GM12873 (cell line): ENCODE results near the gene TTC8.

Experiments used
- TF ChIP-seq, protein P1 (sequence below): IDR thresholded peaks from 2 replicates; pipeline ENCODE4 v1.5.1; 2012; ENCODE audit warnings: low read depth, mild to moderate bottlenecking, moderate library complexity, low read length, control low read depth; ENCODE audit not compliant: insufficient read depth; ENCODE audit errors: missing control alignments

Gene TTC8

DNA sequence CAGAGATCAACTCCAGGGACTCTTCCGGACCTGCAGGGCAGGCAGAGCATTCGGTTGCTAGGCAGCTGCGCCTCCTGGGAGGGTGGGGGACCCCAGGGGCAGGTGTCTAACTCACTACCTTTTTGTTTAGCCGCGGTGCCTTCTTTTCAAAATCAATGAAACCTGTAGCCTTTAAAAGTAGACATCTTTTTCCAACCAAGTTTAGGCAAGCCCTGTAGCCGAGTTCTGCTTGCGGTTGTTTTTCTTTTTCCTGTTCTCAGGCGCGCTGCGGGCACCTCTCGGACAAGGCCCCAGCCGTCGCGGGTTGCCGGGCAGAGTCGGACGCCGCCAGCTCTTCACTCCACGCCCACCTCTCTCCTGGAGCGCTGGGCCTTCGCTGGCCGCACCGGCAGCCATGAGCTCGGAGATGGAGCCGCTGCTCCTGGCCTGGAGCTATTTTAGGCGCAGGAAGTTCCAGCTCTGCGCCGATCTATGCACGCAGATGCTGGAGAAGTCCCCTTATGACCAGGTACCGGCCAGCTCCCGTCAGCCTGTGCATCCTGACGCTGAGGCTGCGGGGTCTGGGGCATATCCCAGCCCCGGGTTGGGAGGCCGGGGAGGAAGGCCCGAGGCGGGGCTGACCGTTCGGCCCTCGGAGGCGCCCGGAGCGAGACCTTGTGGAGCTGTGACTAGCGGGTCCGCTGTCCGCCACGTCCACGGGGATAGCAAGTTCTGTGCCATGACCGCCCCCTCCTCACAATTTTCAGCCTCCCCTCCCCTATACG lies at the start of gene TTC8:
TTC8 (plus strand) TSS at position 338 of the 764 bp plus-strand sequence; CDS start at position 395, 57 bp downstream.
- TF ChIP-seq, protein P1, sequence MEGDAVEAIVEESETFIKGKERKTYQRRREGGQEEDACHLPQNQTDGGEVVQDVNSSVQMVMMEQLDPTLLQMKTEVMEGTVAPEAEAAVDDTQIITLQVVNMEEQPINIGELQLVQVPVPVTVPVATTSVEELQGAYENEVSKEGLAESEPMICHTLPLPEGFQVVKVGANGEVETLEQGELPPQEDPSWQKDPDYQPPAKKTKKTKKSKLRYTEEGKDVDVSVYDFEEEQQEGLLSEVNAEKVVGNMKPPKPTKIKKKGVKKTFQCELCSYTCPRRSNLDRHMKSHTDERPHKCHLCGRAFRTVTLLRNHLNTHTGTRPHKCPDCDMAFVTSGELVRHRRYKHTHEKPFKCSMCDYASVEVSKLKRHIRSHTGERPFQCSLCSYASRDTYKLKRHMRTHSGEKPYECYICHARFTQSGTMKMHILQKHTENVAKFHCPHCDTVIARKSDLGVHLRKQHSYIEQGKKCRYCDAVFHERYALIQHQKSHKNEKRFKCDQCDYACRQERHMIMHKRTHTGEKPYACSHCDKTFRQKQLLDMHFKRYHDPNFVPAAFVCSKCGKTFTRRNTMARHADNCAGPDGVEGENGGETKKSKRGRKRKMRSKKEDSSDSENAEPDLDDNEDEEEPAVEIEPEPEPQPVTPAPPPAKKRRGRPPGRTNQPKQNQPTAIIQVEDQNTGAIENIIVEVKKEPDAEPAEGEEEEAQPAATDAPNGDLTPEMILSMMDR, result no peak

GRCh38 chr14:88775532-88775931 lies 48.9 kb upstream of the TTC8 start:
- TF ChIP-seq, protein P1, result no peak

DNA sequence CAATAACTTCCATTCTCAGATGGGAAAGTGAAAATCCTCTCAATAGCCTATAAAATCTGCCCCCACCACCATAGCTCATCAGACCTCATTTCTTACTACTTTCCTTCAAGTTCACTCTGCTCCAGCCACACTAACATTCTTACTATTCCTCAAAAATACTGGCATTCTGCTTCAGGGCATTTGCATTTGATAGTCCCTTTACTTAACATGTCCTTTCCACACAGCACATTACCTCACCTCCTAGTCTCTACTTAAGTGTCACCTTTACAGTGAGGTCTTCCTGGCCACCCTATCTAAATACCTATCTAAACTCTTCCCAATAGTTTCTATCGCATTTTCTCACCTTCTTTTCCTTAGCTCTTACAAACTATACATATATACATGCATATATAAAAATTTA lies 38.5 kb upstream of the TTC8 start:
- TF ChIP-seq, protein P1, result no peak

DNA sequence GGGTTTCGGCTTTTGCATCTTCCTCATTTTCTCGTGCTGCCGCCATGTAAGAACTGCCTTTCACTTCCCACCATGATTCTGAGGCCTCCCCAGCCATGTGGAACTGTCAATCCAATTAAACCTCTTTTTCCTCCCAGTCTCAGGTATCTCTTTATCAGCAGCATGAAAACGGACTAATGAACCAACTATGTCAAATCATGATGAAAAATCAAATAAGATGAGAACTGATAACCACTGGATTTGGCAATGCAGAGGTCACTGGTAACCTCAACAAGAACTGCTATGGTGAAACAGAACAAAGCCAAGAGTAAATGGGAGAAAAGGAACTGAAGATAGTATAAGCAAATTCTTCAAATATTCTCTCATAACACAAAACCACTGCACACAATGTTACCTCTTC lies 37.7 kb upstream of the TTC8 start:
- TF ChIP-seq, protein P1, result no peak

DNA sequence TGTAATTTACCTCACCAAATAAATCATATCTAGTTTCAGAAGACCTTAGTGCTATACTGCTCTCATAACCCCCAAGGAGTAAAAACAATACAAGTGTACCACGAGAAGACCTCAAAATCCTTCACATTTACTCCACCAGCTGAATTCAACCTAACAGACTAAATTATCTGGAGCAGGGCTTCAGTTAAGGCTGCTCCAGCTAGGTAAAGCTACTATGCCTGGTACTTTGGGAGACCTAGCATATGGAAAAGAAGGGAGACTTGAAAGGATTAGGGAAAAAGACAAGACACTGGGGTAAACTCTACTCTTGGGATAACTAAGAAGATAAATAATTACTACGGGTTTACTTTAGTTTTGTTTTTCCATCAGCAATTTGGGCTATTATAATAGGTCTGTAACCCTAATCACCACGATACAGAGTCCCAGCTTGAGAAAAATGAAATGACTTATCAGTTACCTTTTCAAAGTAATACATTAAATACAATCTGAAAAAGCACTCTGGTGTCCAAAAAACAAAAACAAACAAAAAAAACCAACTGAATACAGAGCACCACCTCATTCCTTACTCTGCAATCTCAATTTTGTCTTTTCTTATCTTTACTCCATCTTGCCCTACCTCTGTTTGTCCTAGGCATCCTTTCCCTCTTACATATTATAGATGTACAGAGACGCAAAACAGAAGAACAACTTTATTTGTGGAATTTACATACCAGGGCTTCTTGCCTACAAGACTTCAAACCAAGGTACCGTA lies 33.8 kb upstream of the TTC8 start:
- TF ChIP-seq, protein P1, result no peak

- TF ChIP-seq, protein P1, result no peak
These were observed 33.2 kb upstream of the TTC8 start for GRCh38 chr14:88791252-88791621.
